Activated CD4-positive, CD25-positive, alpha-beta regulatory T cell treated with anti-CD3 and anti-CD28 coated beads, Interleukin-2, amount 50 U/mL, for 16 hours (primary cell): ENCODE measurements around the gene CAMKK2.
"Not testable (repeated sequence)": the region's sequence is repeated elsewhere in the genome, so short reads cannot be mapped to it uniquely, and the experiment has no call there.

Experiments
- DNase-seq: peaks from one replicate; pipeline ENCODE4 v3.0.0-alpha.2; 2020; ENCODE audit warnings: low read depth, low spot score

CAMKK2 gene

DNA sequence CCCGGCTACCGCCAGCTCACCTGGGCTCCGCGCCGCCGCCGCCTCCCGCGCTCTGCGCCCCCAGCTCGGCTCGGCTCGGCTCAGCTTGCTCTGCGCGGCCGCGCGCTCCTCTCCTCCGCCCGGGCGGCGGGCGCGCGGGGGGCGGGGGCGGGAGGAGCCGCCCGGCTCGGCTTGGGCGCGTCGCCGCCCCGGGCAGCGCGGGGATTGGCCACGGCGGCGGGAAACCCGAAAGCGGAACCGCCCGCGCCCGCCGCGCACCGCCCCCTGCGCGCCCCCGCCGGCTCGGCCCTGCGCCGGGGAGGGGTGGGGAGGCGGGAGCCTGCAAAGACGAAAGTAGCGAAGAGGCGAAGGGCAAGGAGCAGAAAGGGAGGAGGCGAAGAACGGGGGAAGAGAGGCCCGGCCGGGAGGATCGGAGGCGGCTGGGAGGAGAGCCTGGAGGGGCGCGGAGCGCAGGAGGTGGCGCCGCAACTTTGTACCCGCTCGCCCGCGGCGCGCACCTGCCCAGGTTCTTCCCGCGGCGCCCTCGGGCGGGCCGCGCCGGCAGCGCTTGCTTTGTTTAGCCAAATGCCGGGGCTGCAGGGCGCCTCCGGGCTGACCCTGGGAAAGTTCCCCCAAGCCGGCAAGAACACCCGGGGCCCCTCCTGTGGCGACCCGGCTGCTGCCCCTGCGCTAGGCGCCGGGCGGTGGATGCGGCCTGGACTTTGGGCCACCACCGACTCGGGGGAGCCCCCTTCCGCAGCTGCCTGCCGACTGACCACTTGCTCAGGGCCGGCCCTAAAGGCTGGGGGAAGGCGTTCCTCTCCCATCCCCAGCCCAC is at the start of gene CAMKK2:
Gene CAMKK2 (minus strand): TSS at position 92 of the 817 bp plus-strand sequence. CDS start 22,183 bp downstream, outside the sequence.
- DNase-seq, result peak; percentile 76

DNA sequence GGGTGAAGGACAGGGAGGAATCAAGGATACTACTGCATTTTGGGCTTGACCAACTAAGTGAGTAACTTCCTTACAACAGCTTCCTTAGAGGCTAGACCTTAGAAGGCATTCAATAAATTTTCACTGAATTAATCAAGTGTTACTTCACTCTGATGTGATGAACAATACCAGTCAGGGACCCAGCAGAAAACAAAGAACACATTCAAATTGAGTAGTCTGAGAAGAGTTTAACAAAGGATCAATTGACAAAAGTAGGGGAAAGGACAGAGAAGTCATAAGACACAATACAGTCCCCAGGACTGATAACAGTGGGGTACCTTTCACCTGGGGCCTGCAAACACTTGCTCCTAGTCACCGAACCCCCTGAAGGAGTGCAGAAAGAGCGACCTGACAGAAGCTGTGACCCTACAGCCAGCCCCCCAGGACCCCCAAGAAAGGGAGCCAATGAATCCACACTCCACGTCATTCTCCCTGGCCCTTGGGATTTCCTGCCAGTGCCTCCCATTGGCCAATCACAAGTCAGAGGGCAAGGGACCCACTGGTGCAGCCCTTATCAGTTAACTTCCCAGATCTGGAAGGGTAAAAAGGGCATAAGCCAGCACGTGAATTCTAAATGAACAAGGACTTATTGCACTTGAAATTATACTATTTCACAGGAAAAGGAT is 48.8 kb upstream of the CAMKK2 start:
- DNase-seq, result no peak

DNA sequence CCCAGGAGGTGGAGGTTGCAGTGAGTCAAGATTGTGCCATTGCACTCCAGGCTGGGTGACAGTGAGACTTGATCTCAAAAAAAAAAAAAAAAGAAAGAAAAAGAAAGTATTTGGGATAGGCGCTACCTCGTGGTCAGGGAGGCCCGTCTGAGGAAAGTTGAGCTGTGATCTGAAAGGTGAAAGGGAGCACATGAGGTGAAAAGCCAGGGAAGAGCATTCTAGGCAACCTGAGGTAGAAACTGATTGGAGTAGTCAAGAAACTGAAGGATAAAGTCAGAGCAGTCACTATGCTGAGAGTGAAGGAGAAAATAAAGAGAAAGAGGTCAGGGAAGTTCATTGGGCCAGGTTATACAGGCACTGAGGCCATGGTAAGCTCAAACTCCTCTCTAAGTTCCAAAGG is 48.0 kb upstream of the CAMKK2 start:
- DNase-seq, result no peak

DNA sequence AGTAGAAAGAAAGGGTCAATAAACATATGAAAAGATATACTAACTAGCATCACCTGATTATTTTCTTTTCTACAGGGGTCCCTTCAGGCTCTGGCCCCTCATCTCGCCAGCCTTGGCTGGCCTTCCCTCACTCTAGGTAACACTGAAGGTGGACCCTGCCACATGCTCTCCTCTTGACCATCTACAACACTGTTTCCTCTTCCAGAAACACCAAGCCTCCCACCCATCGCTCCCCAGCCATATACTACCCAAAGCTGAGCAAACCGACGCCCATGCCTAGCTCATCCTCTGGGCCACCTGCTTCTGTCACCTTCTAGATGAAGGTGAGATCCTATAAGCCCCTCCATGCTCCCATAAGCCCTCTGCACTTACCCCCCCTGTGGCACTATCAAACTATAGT is 40.9 kb upstream of the CAMKK2 start:
- DNase-seq, result no peak

DNA sequence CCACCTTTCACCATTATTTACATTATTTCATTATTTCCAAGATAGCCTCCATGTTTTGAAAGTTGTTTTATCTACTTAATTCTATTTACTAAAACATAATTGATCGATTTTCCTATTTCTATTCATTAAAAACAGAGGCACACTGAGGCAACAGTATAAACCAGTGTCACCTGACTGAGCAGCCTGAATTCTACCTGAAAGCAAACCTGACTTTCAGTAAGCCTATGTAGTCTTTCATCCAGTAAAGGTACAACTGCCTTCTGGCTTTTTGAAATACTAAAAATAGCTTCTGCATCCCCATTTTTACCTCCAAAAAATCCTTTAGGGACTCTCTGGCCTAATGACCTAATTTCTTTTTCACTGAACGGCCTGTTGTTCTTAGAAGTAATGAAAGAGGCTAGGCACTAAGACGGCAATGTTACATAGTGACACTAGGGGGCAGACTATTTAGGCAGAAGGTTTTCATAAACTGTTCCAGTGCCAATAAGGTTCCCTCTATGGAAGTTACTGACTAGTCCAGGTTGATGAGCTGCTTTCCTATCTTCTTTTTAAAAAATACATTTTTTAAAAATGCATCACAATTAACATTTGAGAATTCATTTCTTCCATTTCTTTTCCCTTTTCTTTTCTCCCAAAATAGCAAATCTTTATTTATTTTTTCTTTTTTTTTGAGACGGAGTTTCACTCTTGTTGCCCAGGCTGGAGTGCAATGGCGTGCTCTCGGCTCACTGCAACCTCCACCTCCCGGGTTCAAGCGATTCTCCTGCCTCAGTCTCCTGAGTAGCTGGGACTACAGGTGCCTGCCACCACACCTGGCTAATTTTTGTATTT is 38.2 kb upstream of the CAMKK2 start:
- DNase-seq, result no peak

DNA sequence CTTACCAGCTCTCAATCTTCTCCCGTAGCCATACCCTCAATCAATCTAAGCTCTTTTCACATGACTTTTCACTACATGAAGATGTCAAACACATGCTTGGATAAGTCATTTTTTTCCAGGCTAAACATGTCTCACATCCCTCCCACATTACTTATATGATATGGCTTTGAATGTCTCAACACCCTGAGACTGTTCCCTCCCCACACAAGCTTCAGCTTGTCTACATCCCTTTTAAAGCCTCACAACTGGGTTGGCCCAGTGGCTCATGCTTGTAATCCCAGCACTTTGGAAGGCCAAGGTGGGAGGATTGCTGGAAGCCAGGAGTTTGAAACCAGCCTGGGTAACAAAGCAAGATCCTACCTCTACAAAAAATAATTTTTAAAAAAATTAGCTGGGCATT is 37.2 kb upstream of the CAMKK2 start:
- no peak for DNase-seq

DNA sequence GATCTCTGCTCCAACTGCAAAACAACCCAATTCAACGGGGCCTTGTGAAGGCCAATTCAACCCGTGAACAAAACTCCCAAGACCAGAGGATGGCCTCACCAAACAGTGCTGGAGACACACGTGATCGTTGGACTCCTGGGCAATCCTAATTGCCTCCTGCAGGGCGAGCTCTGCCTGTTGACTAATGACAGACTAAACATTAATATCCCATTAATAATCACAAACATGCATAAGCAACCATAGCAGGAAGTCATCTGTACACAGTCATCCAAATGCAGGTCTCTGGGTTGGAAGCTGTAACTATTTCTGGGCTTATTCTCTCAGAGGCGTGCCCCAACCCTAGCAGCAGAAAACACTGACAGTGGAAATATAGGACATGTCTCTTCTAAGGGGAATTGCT is 34.7 kb upstream of the CAMKK2 start:
- no peak for DNase-seq

DNA sequence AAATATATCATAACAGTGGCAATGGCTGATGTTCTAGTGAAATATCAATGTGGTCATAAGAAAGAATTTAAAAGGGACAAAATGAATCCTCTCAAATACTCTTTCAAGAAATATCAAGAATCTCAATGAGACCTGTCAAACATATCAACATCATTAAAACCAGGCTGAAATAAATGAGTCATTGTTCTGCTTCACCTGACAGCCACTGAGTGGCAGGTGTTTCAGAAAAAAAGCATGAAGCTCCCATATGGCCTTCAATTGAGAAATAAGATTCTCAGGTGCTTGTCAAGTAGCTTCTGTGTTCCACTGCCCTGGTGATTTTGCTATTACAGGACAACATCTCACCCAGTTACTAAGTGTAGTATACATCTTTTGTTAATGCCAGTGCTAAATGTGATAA is 34.2 kb upstream of the CAMKK2 start:
- no peak for DNase-seq

DNA sequence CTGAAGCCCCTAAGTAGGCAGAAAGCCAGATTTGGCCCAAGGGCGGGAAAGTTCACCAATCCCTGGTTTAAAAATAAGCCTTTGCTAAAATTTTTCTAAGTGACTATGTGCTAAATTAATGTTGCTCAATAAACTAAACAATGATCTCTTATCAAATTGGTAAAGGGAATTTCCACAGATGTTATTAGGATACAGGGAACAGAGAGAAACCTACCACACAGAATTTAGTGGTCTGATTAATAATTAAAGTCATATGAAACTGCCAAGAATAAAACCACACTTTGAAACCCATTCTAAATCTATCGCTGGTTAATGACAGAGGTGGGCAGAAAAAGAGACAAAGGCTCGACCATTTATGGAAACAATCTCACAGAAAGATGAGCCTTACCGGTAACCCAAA is 33.7 kb upstream of the CAMKK2 start:
- DNase-seq, result no peak

DNA sequence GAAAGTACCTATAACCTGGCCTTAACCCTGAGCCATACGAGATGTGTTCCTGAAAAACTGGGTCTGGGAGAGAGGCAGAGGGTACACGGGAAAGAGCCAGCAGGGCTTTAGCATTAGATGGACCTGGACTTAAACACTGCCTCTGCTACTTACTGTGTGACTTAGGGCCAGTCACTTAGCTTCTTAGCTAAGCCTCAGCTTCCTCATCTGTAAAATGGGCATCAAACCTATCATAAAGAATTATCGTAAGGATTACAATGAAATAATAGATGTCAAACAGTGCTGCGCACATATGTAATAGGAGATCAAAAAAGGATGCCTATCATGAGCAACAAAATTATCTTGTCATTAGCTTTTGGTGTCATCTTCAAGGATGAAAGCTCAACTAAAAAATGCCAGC is 32.1 kb upstream of the CAMKK2 start:
- DNase-seq, result no peak

DNA sequence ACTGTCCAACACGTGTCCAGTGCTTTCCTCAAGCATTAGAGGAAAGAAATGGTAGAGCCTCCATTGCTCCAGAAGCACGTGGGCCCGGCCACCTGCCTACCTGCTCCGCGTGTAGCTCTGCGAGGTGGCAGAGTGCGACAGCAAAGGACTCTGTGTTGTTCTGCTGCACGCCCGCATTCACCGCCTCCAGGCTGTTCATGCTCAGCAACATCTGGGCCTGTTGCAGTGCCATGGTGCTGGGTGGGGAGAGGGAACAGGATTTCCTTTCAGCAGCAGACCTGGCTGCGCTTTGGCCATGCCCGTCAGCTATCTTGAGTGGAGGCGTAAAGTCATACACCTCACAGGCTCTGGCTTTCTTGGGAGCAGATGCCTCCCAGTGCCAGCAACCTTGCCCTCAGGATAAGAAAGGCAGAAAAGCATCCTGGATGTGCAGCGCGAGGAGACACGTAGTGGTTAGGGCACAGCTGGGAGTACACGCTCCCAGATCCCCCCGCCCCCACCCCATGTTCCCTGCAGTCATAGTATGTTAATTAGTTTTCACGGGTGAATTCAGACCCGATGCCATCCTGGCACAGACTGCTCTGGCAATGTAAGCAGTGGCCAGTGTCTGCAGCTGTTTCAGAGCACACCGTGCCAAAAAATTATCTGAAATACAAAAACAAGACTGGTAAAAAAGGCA is 30.6 kb upstream of the CAMKK2 start:
- DNase-seq, result no peak

DNA sequence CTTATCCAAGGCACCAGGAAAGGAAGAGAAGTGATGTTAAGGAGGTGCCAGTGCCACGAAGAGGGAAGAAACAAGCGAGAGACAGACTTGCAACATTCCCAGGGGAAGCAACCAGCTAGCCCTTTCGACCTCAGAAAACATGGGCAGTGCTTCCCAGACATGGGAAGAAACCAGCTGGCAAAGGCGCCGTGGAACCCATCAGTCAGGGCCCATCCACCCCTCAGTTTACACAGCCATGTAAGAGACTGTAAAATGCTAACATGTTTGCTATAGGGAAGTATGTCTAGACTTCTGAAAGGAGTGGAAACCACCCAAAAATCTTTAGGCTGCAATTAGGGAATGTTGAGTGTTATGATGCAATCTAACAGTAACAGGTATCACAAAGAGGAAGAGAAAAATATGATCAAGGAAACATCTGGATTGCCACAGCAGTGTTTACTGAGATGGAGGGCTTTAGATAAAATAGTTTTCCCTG is 29.4 kb upstream of the CAMKK2 start:
- DNase-seq, result no peak

DNA sequence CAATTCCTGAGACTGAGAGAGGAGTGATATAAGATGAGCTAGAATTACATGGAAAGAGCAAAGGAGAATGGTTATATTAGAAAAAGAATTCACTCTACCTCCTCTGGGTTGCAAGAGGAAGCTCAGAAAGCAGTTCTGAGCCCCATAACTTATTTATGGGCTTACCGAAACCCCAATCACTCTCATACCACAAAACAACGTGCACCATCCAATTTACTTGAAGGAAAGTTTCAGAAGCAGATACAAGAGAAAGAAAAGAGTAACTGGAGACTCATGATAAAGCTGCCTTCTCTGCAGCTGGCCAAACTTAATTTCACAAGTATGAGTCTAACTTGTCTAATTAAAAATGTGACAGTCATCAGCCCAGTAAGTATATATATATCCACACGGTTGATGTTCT is 27.4 kb upstream of the CAMKK2 start:
- no peak for DNase-seq

DNA sequence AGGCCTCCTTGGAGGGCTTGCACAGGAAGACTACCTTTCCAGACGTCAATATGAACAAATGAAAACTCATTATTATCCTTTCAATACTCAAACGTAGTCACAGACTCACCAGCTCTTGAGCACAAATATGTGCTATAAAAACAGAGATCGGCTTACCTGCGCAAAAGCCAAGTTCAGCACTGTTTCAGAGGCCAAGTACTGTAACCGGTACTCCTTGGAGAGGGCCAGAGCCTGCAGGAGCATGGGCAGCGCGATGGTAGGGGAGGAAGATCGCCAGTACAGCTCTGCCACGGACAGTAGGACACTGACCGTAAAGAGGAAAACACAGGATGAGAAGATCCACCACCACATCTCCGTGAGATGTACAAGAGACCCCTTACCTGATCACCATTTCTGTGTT is 21.6 kb upstream of the CAMKK2 start:
- no peak for DNase-seq

DNA sequence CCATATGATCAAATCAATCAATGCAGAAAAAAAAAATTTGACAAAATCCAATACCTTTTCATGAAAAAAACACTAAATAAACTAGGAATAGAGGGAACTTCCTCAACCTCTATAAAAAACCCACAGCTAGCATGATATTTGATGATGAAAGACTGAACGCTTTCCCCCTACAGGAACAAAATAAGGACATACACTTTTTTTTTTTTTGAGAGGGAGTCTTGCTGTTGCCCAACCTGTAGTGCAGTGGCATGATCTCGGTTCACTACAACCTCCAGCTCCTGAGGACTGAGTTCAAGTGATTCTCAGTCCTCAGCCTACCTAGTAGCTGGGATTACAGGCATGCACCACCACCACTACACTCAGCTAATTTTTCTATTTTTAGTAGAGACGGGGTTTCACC is 17.9 kb upstream of the CAMKK2 start:
- no peak for DNase-seq

DNA sequence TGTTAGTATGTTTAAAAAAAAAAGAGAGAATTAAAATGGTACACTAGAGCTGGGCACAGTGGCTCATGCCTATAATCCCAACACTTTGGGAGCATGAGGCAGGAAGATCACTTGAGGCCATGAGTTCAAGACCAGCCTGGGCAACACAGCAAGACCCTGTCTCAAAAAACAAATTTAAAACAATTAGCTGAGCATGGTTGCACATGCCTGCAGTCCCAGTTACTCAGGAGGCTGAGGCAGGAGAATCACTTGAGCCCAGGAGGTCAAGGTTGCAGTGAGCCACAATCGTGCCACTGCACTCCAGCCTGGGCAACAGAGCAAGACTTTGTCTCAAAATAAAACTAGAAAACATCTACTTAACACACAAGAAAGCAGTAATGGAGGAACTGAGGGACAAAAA is 13.7 kb upstream of the CAMKK2 start:
- DNase-seq, result not testable (repeated sequence)

DNA sequence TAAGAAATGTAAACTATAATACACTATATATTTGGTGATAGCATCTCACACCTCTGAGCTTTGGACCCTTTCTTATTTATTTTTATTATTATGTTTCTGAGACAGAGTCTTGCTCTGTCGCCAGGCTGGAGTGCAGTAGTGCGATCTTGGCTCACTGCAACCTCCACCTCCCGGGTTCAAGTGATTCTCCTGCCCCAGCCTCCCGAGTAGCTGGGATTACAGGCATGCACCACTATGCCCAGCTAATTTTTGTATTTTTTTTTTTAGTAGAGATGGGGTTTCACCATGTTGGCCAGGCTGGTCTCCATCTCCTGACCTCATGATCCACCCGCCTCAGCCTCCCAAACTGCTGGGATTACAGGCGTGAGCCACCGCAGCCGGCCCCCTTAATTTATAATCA is 10.9 kb upstream of the CAMKK2 start:
- DNase-seq, result not testable (repeated sequence)

DNA sequence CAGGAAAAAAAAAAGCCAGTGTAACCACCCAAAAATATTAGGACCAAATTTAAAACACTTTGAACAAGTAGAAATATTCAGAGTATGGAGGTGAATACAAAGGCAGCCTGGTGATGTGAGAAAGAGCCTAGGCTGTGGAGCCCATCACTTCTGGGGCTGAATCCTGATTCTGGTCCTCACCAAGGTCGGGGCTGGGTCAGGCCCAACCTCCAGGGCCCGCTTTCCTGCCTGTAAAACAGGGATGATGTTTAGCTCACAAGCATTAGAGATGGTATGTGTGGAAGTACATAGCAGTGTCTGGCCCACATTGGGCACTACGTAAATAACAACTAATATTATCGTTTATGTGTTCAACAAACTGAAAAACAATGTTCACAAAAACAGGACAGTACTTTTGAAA is 7.8 kb upstream of the CAMKK2 start:
- no peak for DNase-seq

DNA sequence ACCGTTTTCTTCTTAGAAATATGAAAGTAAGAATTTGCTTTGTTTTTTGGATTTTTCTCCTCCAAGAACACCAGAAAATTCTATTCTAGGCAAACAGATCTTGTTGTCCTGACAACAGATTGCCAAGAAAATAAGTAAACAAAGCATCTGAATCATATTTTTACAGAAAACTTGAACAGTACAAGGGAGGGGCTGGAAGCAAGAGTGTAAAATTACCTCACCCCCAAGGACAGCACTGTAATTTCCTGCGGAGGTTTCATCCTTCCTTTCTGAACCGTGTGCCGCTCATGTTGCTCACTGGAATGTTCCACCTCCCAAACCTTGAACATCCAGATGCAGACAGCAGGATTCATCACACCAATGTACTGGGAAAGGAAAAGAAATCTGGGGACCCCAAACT is 5.4 kb upstream of the CAMKK2 start:
- DNase-seq, result no peak

DNA sequence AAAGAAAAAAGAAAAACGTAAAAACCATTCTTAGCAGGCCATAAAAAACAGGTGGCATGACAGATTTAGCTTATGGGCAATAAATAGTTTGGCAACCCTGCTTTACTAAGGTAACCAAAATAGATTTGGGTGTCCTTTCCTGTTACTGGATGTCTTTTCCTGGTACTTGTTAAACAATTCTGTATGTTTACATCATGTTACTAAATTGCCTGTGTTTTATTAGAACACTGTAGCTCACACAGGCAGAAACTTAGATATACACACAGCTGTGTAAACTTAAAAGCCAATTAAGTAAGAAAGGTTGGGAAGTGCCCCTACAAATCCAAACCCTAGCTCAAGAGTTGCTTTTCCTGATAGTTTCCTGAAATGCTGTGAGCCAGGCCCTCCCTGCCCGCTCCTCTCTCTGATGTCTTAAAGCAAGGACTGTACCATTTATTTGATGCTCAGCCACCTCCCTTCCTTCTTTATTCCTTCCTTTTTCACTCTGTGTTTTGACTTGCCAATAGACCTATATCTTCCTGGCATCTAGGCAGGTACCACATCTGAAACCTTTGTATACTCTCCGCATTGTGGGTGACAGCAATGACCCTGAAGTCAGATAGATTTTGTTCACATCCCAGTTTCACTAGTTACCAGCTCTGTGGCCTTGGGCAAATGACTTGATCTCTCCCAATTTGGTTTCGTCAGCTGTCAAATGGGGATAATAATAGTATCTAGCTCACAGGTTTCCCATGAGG is 3.7 kb upstream of the CAMKK2 start:
- DNase-seq, result no peak

DNA sequence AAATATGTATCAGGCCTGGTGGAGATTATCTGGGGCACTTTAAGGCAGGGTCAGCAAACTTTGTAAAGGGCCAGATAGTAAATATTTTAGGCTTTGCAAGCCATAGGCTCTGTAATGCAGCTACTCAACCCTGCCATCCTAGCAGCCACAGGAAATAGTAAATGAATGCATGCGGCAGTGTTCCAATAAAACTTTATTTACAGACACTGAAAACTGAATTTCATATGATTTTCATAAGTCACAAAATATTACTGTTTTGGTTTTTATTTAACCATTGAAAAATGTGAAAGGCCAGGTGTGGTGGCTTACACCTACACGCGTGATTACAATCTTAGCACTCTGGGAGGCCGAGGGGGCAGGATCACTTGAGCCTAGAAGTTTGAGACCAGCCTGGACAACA is 3.2 kb upstream of the CAMKK2 start:
- no peak for DNase-seq
